Central memory CD8-positive, alpha-beta T cell (primary cell): ENCODE data around the gene GRAMD1C.

Source experiments
- ATAC-seq: fragments of 150-1000 bp; cut with Tn5 transposase; replicated peaks from 2 replicates; pipeline ENCODE4 v1.10.0; 2022; ENCODE audit warnings: mild to moderate bottlenecking, moderate FRiP score, moderate number of reproducible peaks; ENCODE audit not compliant: poor library complexity, severe bottlenecking; ENCODE audit errors: extremely low read depth
- DNase-seq, 2 donors: peaks; one replicate each; pipeline ENCODE4 v3.0.0; 2021; ENCODE audit warnings: low spot score in 2 of 2
- H3K27ac Mint-ChIP-seq: one replicate; pipeline ENCODE4 v1.8.0; 2022; ENCODE audit warnings: low read depth, mild to moderate bottlenecking, moderate library complexity, mixed read lengths
- H3K27me3 Mint-ChIP-seq: one replicate; pipeline ENCODE4 v1.8.0; 2022; ENCODE audit warnings: mixed read lengths
- H3K36me3 Mint-ChIP-seq: one replicate; pipeline ENCODE4 v1.8.0; 2022; ENCODE audit warnings: mild to moderate bottlenecking, moderate library complexity, mixed read lengths; ENCODE audit not compliant: insufficient read depth
- H3K4me1 Mint-ChIP-seq: one replicate; pipeline ENCODE4 v1.8.0; 2022; ENCODE audit warnings: mixed read lengths
- H3K4me3 Mint-ChIP-seq: one replicate; pipeline ENCODE4 v1.8.0; 2022; ENCODE audit warnings: mild to moderate bottlenecking, moderate library complexity, mixed read lengths
- H3K9me3 Mint-ChIP-seq: one replicate; pipeline ENCODE4 v1.8.0; 2022; ENCODE audit warnings: mixed read lengths

The GRAMD1C gene

GRCh38 chr3:113914646-113915045, 76.1 kb downstream of the GRAMD1C start:
- Mint-ChIP-seq H3K9me3 (no peaks in the 10 kb centered on the region), H3K27ac (no peak overlapping the region), H3K36me3 (no peaks in the 10 kb centered on the region), H3K4me3 (no peak overlapping the region), H3K27me3 (no peaks in the 10 kb centered on the region), H3K4me1 (no peaks in the 10 kb centered on the region)
- ATAC-seq = no peak
- no peak for DNase-seq

GRCh38 chr3:113927556-113927955, 89.0 kb downstream of the GRAMD1C start:
- Mint-ChIP-seq H3K4me3 (no peak overlapping the region), H3K36me3 (no peaks in the 10 kb centered on the region), H3K9me3 (peaks cover 15% of the 10 kb centered on the region), H3K27me3 (peaks cover 64% of the 10 kb centered on the region), H3K4me1 (no peaks in the 10 kb centered on the region), H3K27ac (no peak overlapping the region)
- DNase-seq (no peak), ATAC-seq (no peak)

DNA sequence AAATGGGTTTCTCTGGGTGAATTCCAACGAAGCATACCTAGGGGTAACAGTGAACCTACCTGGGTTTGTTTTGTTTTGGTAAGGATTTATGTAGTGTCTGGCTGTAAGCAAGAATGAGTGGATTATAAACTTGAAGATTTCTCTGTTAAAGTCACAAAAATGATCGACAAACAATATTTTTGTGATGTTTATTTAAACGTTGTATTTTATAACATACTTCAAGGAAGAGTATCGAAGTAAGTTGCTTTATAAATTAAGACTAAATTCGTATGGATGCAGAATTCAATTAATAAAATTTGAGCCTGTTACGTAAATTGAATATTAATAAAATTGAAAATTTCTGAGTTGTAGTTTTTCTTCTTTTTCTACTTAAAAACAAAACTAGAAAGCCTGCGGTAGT, 108.2 kb downstream of the GRAMD1C start:
- Mint-ChIP-seq H3K4me3 (peak overlapping the region; percentile 83), H3K4me1 (peaks cover 17% of the 10 kb centered on the region), H3K27me3 (peaks cover 34% of the 10 kb centered on the region), H3K9me3 (no peaks in the 10 kb centered on the region), H3K36me3 (peaks cover 2% of the 10 kb centered on the region), H3K27ac (no peak overlapping the region)
- no peak for ATAC-seq
- no peak for DNase-seq

DNA sequence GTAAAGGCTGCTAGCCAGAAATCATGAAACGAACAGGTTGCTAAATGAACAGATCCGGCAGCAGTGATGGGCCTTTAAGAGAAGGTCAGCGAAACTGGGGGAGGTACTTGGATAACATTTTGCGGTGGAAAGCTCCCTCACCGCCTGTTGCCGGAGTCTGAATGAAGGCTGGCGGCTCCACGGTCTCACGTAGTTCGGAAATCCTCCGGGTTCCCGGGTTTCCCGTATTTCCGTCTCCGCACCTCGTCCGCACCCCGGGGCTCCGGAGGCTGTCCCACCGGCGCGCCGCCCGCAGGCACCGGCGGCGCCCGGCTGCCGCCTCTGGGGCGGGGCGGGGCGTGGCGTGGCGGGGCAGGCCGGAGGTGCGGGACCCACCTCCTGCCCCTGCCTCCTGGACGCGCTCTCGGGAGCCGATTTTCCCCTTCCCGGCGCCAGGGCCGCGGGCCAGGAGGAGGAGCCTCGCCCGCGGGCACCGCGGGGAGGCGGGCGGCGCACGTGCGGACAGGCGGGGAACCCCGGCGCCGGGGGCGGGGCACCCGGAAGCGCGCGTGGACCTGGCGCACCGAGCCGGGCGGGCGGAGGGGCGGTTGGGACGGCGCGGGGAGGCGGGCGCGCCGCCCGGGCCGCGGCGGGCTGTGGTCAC, 108.9 kb downstream of the GRAMD1C start, which contains the start of gene ZDHHC23:
ZDHHC23 (plus strand) TSS at position 642 of the 643 bp plus-strand sequence. CDS start 790 bp downstream, outside the sequence.
- H3K9me3 Mint-ChIP-seq = no peaks in the 10 kb centered on the region
- DNase-seq (peak; percentile 46 to 47), ATAC-seq (peak; percentile 93)
- peaks cover 28% of the 10 kb centered on the region for H3K27me3 Mint-ChIP-seq
- H3K4me1 Mint-ChIP-seq = peaks cover 17% of the 10 kb centered on the region
- peaks cover 2% of the 10 kb centered on the region for H3K36me3 Mint-ChIP-seq
- H3K27ac Mint-ChIP-seq = peak within 1 kb of the TSS; percentile 37
- peak within 1 kb of the TSS; percentile 83 for H3K4me3 Mint-ChIP-seq

DNA sequence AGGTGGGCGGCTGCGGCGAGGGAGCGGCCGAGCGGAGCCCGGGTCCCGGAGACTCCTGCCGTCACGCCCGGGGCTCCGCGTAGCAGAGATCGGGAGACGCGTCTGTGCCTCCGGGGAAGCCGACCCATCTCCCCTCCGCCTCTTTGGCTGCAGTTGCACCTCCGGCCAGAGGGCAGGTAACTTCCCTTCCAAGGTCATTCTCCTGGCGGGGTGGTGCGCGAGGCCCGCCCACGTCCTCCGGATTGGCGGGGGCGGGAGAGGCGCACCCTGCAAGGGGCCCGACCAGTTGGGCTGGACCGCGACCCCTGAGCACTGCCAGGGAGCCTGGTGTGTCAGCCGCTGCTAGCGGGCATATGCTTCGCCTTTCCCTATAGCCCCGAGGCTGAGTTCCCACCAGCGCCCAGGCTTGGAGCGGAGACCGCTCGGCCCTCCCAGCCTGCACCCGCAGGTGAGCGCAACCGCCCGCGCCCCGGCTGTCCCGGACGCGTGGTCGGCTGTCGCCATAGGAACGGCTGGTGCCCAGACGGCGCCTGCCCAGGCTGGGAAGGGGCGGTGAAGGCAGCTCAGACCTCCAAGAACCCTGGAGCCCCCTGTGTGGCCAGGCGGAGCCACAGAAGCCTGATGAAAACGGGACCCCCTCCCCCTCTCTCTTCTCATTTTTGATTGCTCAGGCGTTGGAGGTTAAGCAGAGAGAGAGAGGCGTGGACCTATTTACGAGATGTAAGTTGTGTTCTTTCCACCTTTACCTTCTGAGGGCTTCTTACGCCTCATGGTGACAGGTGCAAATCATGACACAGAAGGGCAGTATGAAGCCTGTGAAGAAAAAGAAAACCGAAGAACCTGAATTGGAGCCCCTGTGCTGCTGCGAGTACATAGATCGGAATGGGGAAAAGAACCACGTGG, 109.7 kb downstream of the GRAMD1C start:
- H3K9me3 Mint-ChIP-seq = no peaks in the 10 kb centered on the region
- peak overlapping the region; percentile 83 for H3K4me3 Mint-ChIP-seq
- peaks cover 2% of the 10 kb centered on the region for H3K36me3 Mint-ChIP-seq
- H3K27ac Mint-ChIP-seq = peak overlapping the region; percentile 37
- ATAC-seq (peak; percentile 38), DNase-seq (peak in 1 of 2 donors; percentile 17)
- peaks cover 17% of the 10 kb centered on the region for H3K4me1 Mint-ChIP-seq
- H3K27me3 Mint-ChIP-seq = peaks cover 20% of the 10 kb centered on the region

- Mint-ChIP-seq H3K27me3 (no peaks in the 10 kb centered on the region), H3K4me1 (peaks cover 14% of the 10 kb centered on the region), H3K4me3 (no peak overlapping the region), H3K9me3 (no peaks in the 10 kb centered on the region), H3K36me3 (peaks cover 2% of the 10 kb centered on the region), H3K27ac (no peak overlapping the region)
- DNase-seq (no peak), ATAC-seq (no peak)
Observed at GRCh38 chr3:113952921-113953320, 114.3 kb downstream of the GRAMD1C start.

DNA sequence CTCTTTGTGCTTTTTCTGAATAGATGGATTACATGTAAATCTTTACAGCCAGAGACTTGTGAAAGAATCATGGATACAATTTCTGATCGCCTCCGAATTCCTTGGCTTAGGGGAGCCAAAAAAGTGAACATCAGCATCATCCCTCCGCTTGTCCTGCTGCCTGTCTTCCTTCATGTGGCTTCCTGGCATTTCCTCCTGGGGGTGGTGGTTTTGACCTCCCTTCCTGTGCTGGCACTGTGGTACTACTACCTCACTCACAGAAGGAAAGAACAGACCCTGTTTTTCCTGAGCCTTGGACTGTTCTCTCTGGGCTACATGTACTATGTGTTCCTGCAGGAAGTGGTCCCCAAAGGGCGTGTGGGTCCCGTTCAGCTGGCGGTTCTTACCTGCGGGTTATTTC, 115.1 kb downstream of the GRAMD1C start:
- no peak for ATAC-seq
- peak overlapping the region; percentile 33 for H3K27ac Mint-ChIP-seq
- no peak for DNase-seq
- peaks cover 11% of the 10 kb centered on the region for H3K4me1 Mint-ChIP-seq
- no peak overlapping the region for H3K4me3 Mint-ChIP-seq
- no peaks in the 10 kb centered on the region for H3K9me3 Mint-ChIP-seq
- H3K27me3 Mint-ChIP-seq = no peaks in the 10 kb centered on the region
- H3K36me3 Mint-ChIP-seq = peaks cover 2% of the 10 kb centered on the region

GRCh38 chr3:113954091-113954685, 115.6 kb downstream of the GRAMD1C start:
- peaks cover 3% of the 10 kb centered on the region for H3K36me3 Mint-ChIP-seq
- ATAC-seq (no peak), DNase-seq (no peak)
- no peak overlapping the region for H3K4me3 Mint-ChIP-seq
- peak overlapping the region; percentile 33 for H3K27ac Mint-ChIP-seq
- no peaks in the 10 kb centered on the region for H3K27me3 Mint-ChIP-seq
- H3K9me3 Mint-ChIP-seq = no peaks in the 10 kb centered on the region
- H3K4me1 Mint-ChIP-seq = peaks cover 6% of the 10 kb centered on the region

DNA sequence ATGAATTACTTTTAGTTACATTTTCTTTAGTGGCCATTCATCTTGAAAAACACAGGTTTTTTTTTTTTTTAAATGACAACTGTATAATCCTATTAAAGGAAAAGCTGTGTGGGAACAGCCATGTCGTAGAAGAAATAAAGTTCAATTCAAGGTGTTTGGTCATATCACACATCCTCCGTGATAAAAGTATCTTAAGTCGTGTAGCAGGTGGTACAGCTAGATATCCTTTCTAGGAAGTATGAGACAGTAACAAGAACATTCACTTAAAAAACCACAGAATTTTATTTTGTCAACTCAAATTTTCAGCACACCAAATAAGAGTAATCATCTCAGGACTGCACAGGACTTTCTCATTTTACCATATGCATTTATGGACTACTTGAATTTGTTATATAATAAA, 125.3 kb downstream of the GRAMD1C start:
- Mint-ChIP-seq H3K27ac (no peak overlapping the region), H3K4me1 (no peaks in the 10 kb centered on the region), H3K36me3 (peaks cover 7% of the 10 kb centered on the region), H3K27me3 (no peaks in the 10 kb centered on the region), H3K9me3 (no peaks in the 10 kb centered on the region), H3K4me3 (no peak overlapping the region)
- DNase-seq = no peak
- ATAC-seq = no peak

GRCh38 chr3:113966172-113966571, 127.6 kb downstream of the GRAMD1C start:
- no peaks in the 10 kb centered on the region for H3K27me3 Mint-ChIP-seq
- DNase-seq (no peak), ATAC-seq (no peak)
- H3K4me3 Mint-ChIP-seq = no peak overlapping the region
- no peaks in the 10 kb centered on the region for H3K9me3 Mint-ChIP-seq
- H3K27ac Mint-ChIP-seq = no peak overlapping the region
- H3K4me1 Mint-ChIP-seq = no peaks in the 10 kb centered on the region
- H3K36me3 Mint-ChIP-seq = peaks cover 3% of the 10 kb centered on the region

DNA sequence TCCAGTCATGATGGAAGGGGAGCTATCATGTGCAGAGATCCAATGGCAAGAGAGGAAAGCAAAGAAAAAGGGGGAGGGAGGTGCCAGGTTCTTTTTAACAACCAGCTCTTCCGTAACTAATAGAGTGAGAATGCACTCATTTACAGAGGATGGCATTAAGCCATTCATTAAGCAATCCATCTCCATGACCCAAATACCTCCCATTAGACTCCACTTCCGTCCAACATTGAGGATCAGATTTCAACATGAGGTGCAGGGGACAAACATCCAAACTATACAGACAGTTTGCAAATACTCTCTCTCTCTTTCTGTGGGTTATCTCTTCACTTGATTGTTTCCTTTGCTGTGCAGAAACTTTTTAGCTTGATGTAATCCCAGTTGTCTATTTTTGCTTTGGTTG, 130.4 kb downstream of the GRAMD1C start:
- Mint-ChIP-seq H3K9me3 (peaks cover 15% of the 10 kb centered on the region), H3K27ac (no peak overlapping the region), H3K27me3 (no peaks in the 10 kb centered on the region), H3K36me3 (peaks cover 3% of the 10 kb centered on the region), H3K4me1 (no peaks in the 10 kb centered on the region), H3K4me3 (no peak overlapping the region)
- ATAC-seq = no peak
- DNase-seq = no peak

- Mint-ChIP-seq H3K27me3 (no peaks in the 10 kb centered on the region), H3K36me3 (peaks cover 9% of the 10 kb centered on the region), H3K4me1 (no peaks in the 10 kb centered on the region), H3K27ac (no peak overlapping the region), H3K9me3 (peaks cover 16% of the 10 kb centered on the region), H3K4me3 (no peak overlapping the region)
- no peak for ATAC-seq
- DNase-seq = no peak
Observed at GRCh38 chr3:113977822-113978221, 139.2 kb downstream of the GRAMD1C start.
